HCT116 (cell line): ENCODE results near the gene TUBD1. TPM values are rescaled to one million over a fixed set of nuclear protein-coding genes. Genes with fewer than 3 reads are reported as not detected.
"Not testable (repeated sequence)": the region's sequence is repeated elsewhere in the genome, so short reads cannot be mapped to it uniquely, and the experiment has no call there.

Experiments
- ATAC-seq: fragments of 200-7000 bp; cut with Tn5 transposase; 2 replicates; pipeline ENCODE4 v1.9.1; 2020; ENCODE audit warnings: mild to moderate bottlenecking, moderate library complexity
- BruUV-seq: library from RNA; stranded (reverse); fragments of 400-500 nt; replicated peaks from 2 replicates; lab custom pipeline; 2021; lab: Mats Ljungman, UMichigan
- CTCF ChIA-PET: fragments of 300-600 bp; sonication (Branson Sonifier 250); formaldehyde crosslinking; loops from one replicate; lab custom pipeline; 2021; ENCODE audit warnings: antibody characterized with exemption; lab: Charles Lee
- POLR2A ChIA-PET: fragments of 300-600, 350-600 bp; sonication (Branson Sonifier 250); formaldehyde crosslinking; loops from one replicate; lab custom pipeline; 2021; ENCODE audit warnings: antibody characterized with exemption; lab: Charles Lee
- RAD21 ChIA-PET, 2 experiments: fragments of 300-600 bp; sonication (Branson Sonifier 250); formaldehyde crosslinking; loops; one replicate each; lab custom pipeline; 2023; ENCODE audit warnings: low total read pairs in 2 of 2; ENCODE audit not compliant: uncharacterized antibody in 2 of 2, unreplicated experiment in 2 of 2, low non-redundant PET in 1 of 2; lab: Charles Lee
- DNase-seq: peaks from one replicate; pipeline ENCODE4 v3.0.0-alpha.2; 2010; ENCODE audit warnings: low read depth, low spot score
- H2AFZ ChIP-seq: fragments of 200-600 bp; shearing (Covaris generic), sonication (generic); 2 replicates; pipeline ENCODE4 v1.6.1; 2017; ENCODE audit warnings: low read depth, mixed run types, mixed read lengths, antibody characterized with exemption, low read length; ENCODE audit not compliant: poor library complexity, severe bottlenecking
- H3K27ac ChIP-seq: 2 replicates; pipeline ENCODE4 v1.5.1; 2012; ENCODE audit warnings: low read depth, low read length
- H3K27me3 ChIP-seq: fragments of 200-600 bp; sonication (generic); 2 replicates; pipeline ENCODE4 v1.6.1; 2016; ENCODE audit warnings: mixed run types, low read length, mixed read lengths; ENCODE audit not compliant: insufficient read depth
- H3K36me3 ChIP-seq, 2 experiments: fragments of 200-500 bp in 1 of 2; fragments of 200-600 bp in 1 of 2; sonication (Bioruptor generic) in 1 of 2; sonication (generic) in 1 of 2; 2 replicates each; pipeline versions ENCODE4 v1.5.1 to v1.6.1; 2014 to 2016; ENCODE audit warnings: low read length in 2 of 2, inconsistent platforms in 1 of 2, mixed read lengths in 1 of 2, mixed run types in 1 of 2; ENCODE audit not compliant: insufficient read depth in 2 of 2, control insufficient read depth in 1 of 2
- H3K4me1 ChIP-seq, 2 experiments: fragments of 200-600 bp in 1 of 2; sonication (generic) in 1 of 2; 2 replicates each; pipeline versions ENCODE4 v1.5.1 to v1.6.1; 2012 to 2017; ENCODE audit warnings: low read length in 2 of 2, inconsistent platforms in 1 of 2, mild to moderate bottlenecking in 1 of 2, mixed read lengths in 1 of 2, mixed run types in 1 of 2, moderate library complexity in 1 of 2; ENCODE audit not compliant: insufficient read depth in 2 of 2, control insufficient read depth in 1 of 2
- H3K4me2 ChIP-seq: fragments of 200-600 bp; sonication (generic); 2 replicates; pipeline ENCODE4 v1.6.1; 2017; ENCODE audit warnings: mixed run types, low read length, mixed read lengths
- H3K4me3 ChIP-seq, 2 experiments: fragments of 200-600 bp in 1 of 2; sonication (generic) in 1 of 2; replicated peaks in 1 of 2; 2 replicates each; pipeline ENCODE4 v1.5.1; 2011 to 2016; ENCODE audit warnings: low read length in 2 of 2, control low read depth in 1 of 2, low read depth in 1 of 2, mild to moderate bottlenecking in 1 of 2, mixed read lengths in 1 of 2, mixed run types in 1 of 2
- H3K79me2 ChIP-seq: fragments of 200-600 bp; sonication (generic); 2 replicates; pipeline ENCODE4 v1.6.1; 2017; ENCODE audit warnings: mild to moderate bottlenecking, mixed run types, low read length, moderate library complexity, mixed read lengths; ENCODE audit not compliant: insufficient read depth
- H3K9ac ChIP-seq: fragments of 200-600 bp; sonication (generic); 2 replicates; pipeline ENCODE4 v1.6.1; 2016; ENCODE audit warnings: low read length, mixed read lengths
- H3K9me2 ChIP-seq: fragments of 200-600 bp; sonication (generic), shearing (Covaris generic); 2 replicates; pipeline ENCODE4 v1.6.1; 2017; ENCODE audit warnings: mixed run types, mild to moderate bottlenecking, moderate library complexity; ENCODE audit not compliant: insufficient read depth
- H3K9me3 ChIP-seq, 2 experiments: fragments of 200-500 bp in 1 of 2; fragments of 200-600 bp in 1 of 2; sonication (Bioruptor generic) in 1 of 2; sonication (generic) in 1 of 2; 2 replicates each; pipeline ENCODE4 v1.6.1; 2014 to 2017; ENCODE audit warnings: low read length in 2 of 2, mixed read lengths in 2 of 2, inconsistent platforms in 1 of 2, low read depth in 1 of 2, mild to moderate bottlenecking in 1 of 2, mixed run types in 1 of 2, moderate library complexity in 1 of 2; ENCODE audit not compliant: control insufficient read depth in 1 of 2, insufficient read depth in 1 of 2
- H4K20me1 ChIP-seq: fragments of 200-600 bp; sonication (generic), shearing (Covaris generic); 2 replicates; pipeline ENCODE4 v1.6.1; 2017; ENCODE audit warnings: mixed run types, mild to moderate bottlenecking, moderate library complexity; ENCODE audit not compliant: insufficient read depth
- CBX3 ChIP-seq: IDR thresholded peaks from 2 replicates; pipeline ENCODE4 v1.6.1; 2012; ENCODE audit warnings: low read depth
- CEBPB ChIP-seq: IDR thresholded peaks from 2 replicates; pipeline ENCODE4 v1.6.1; 2012; ENCODE audit warnings: low read depth
- EGR1 ChIP-seq: IDR thresholded peaks from 2 replicates; pipeline ENCODE4 v1.6.1; 2012; ENCODE audit warnings: low read depth
- FOSL1 ChIP-seq: IDR thresholded peaks from 2 replicates; pipeline ENCODE4 v1.6.1; 2012; ENCODE audit warnings: low read depth
- JUND ChIP-seq: IDR thresholded peaks from 2 replicates; pipeline ENCODE4 v1.6.1; 2012
- POLR2A ChIP-seq: IDR thresholded peaks from 2 replicates; pipeline ENCODE4 v1.7.0; 2011; ENCODE audit warnings: borderline replicate concordance; ENCODE audit not compliant: insufficient read depth, insufficient read length; ENCODE audit errors: extremely low read depth
- RAD21 ChIP-seq: IDR thresholded peaks from 2 replicates; pipeline ENCODE4 v1.6.1; 2012; ENCODE audit warnings: low read depth, mild to moderate bottlenecking
- TCF7L2 ChIP-seq: IDR thresholded peaks from 2 replicates; pipeline ENCODE4 v1.7.0; 2011; ENCODE audit warnings: borderline replicate concordance, inconsistent platforms; ENCODE audit not compliant: insufficient read depth, insufficient read length; ENCODE audit errors: extremely low read depth
- YY1 ChIP-seq: IDR thresholded peaks from 2 replicates; pipeline ENCODE4 v1.6.1; 2011; ENCODE audit warnings: low read length, low read depth, moderate library complexity, mild to moderate bottlenecking; ENCODE audit not compliant: insufficient replicate concordance; ENCODE audit errors: extremely low read depth
- intact Hi-C: fragments of 100-400 bp; cut with micrococcal nuclease; formaldehyde crosslinking; loops from 2 replicates; pipeline ENCODE4 v1.10.0; 2022
- total RNA-seq: library from RNA; stranded (reverse); gene quantifications from one replicate; pipeline ENCODE4 v1.2.1, GENCODE V29; 2021; ENCODE audit not compliant: unreplicated experiment
- TF ChIP-seq, protein P1 (sequence below): IDR thresholded peaks from 2 replicates; pipeline ENCODE4 v1.6.1; 2012; ENCODE audit warnings: low read depth
- TF ChIP-seq, protein P2 (sequence below): IDR thresholded peaks from 2 replicates; pipeline ENCODE4 v1.6.1; 2012
- TF ChIP-seq, protein P3 (sequence below), 3 experiments: fragments of 200-600 bp in 1 of 3; sonication (generic) in 1 of 3; IDR thresholded peaks in 2 of 3; conservative IDR thresholded peaks in 1 of 3; 2 replicates each; pipeline ENCODE4 v1.5.1; 2012 to 2017; ENCODE audit warnings: low read depth in 2 of 3, low read length in 2 of 3, antibody characterized with exemption in 1 of 3, borderline replicate concordance in 1 of 3, control low read depth in 1 of 3, mild to moderate bottlenecking in 1 of 3, mixed read lengths in 1 of 3, mixed run types in 1 of 3, moderate library complexity in 1 of 3; ENCODE audit not compliant: insufficient read depth in 1 of 3

Gene TUBD1
- total RNA-seq, 1 experiment from 2014 or later: 13.0 TPM

DNA sequence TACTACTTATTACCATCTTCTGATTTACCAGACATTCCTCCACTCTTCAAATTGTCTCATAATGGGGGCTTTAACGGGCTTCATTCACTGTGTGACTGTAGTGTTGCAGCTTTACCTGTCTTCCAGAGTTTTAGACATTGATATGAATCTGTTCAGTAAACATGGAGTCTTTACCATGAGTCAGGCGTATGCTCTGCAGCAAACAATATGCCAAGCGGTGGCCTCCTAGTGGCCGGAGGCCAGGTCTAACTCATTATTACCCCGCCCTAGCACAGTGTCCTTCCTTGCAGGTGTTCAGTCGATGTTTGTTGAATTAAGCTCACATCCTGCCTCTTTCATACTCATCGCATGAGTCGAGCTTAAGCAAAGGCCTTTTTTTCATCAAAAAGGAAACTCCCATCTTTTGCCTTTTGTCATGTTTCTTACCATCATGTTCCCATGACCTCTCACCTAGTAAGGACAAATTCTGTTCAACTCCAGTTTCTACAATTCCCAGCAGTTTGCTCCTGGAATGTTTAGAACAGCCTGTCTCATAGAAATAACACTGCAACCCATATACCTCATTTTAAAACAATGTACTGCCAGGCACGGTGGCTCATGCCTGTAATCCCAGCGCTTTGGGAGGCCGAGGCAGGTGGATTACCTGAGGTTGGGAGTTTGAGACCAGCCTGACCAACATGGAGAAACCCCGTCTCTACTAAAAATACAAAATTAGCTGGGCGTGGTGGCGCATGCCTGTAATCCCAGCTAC lies 39.4 kb downstream of the TUBD1 start:
- BruUV-seq: no TSS peak
- intact Hi-C loops: no loop called here
- Histone ChIP-seq H3K4me1 (peaks cover 57 to 84% of the 10 kb centered on the region in 2 experiments), H3K9ac (no peak overlapping the region), H3K4me2 (peak overlapping the region; percentile 31), H3K9me3 (no peaks in the 10 kb centered on the region), H3K27ac (peak overlapping the region; percentile 53), H4K20me1 (no peaks in the 10 kb centered on the region), H2AFZ (peak overlapping the region; percentile 9), H3K79me2 (no peaks in the 10 kb centered on the region), H3K9me2 (no peaks in the 10 kb centered on the region), H3K27me3 (no peaks in the 10 kb centered on the region), H3K4me3 (no peak overlapping the region), H3K36me3 (no peaks in the 10 kb centered on the region)
- no peak; the same call in 1 of the 2 replicates for TF ChIP-seq JUND
- peak; percentile 100 for TF ChIP-seq CBX3
- TF ChIP-seq, protein P1, sequence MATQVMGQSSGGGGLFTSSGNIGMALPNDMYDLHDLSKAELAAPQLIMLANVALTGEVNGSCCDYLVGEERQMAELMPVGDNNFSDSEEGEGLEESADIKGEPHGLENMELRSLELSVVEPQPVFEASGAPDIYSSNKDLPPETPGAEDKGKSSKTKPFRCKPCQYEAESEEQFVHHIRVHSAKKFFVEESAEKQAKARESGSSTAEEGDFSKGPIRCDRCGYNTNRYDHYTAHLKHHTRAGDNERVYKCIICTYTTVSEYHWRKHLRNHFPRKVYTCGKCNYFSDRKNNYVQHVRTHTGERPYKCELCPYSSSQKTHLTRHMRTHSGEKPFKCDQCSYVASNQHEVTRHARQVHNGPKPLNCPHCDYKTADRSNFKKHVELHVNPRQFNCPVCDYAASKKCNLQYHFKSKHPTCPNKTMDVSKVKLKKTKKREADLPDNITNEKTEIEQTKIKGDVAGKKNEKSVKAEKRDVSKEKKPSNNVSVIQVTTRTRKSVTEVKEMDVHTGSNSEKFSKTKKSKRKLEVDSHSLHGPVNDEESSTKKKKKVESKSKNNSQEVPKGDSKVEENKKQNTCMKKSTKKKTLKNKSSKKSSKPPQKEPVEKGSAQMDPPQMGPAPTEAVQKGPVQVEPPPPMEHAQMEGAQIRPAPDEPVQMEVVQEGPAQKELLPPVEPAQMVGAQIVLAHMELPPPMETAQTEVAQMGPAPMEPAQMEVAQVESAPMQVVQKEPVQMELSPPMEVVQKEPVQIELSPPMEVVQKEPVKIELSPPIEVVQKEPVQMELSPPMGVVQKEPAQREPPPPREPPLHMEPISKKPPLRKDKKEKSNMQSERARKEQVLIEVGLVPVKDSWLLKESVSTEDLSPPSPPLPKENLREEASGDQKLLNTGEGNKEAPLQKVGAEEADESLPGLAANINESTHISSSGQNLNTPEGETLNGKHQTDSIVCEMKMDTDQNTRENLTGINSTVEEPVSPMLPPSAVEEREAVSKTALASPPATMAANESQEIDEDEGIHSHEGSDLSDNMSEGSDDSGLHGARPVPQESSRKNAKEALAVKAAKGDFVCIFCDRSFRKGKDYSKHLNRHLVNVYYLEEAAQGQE: no peak
- no peak for TF ChIP-seq EGR1
- TF ChIP-seq FOSL1: peak; percentile 45
- TF ChIP-seq YY1: peak; percentile 80
- TF ChIP-seq RAD21: peak; percentile 49
- no peak for TF ChIP-seq TCF7L2
- TF ChIP-seq, protein P2, sequence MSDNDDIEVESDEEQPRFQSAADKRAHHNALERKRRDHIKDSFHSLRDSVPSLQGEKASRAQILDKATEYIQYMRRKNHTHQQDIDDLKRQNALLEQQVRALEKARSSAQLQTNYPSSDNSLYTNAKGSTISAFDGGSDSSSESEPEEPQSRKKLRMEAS: peak; percentile 76
- TF ChIP-seq, protein P3, sequence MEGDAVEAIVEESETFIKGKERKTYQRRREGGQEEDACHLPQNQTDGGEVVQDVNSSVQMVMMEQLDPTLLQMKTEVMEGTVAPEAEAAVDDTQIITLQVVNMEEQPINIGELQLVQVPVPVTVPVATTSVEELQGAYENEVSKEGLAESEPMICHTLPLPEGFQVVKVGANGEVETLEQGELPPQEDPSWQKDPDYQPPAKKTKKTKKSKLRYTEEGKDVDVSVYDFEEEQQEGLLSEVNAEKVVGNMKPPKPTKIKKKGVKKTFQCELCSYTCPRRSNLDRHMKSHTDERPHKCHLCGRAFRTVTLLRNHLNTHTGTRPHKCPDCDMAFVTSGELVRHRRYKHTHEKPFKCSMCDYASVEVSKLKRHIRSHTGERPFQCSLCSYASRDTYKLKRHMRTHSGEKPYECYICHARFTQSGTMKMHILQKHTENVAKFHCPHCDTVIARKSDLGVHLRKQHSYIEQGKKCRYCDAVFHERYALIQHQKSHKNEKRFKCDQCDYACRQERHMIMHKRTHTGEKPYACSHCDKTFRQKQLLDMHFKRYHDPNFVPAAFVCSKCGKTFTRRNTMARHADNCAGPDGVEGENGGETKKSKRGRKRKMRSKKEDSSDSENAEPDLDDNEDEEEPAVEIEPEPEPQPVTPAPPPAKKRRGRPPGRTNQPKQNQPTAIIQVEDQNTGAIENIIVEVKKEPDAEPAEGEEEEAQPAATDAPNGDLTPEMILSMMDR (IDR thresholded peaks at IDR 0.05 in 2 of 3, conservative IDR thresholded peaks at IDR 0.05 in 1 of 3; ENCODE audit: borderline replicate concordance in 1 of 3, insufficient read depth in 1 of 3, low read depth in 2 of 3, low read length in 2 of 3): peak; percentile 34 to 90 (median 82); a peak in 5 of 6 replicates
- no peak for TF ChIP-seq POLR2A
- TF ChIP-seq CEBPB: no peak
- POLR2A ChIA-PET: interaction anchor here (0.7 to 1.6 kb wide), 7 partner anchors 12 to 146 kb away, joined by 3 to 8 read pairs (median 5); partner anchors contain the start of genes PTRH2 and VMP1
- RAD21 ChIA-PET: interaction anchor here in 1 of 2 experiments (0.6 kb wide), 1 partner anchor 106 kb away, joined by 4 read pairs; no protein-coding TSS in a partner anchor
- ATAC-seq (peak; percentile 91), DNase-seq (no peak)
- CTCF ChIA-PET: interaction anchor here (0.9 to 1.7 kb wide), 4 partner anchors 16 to 105 kb away, joined by 3 to 4 read pairs (median 4); no protein-coding TSS in a partner anchor

DNA sequence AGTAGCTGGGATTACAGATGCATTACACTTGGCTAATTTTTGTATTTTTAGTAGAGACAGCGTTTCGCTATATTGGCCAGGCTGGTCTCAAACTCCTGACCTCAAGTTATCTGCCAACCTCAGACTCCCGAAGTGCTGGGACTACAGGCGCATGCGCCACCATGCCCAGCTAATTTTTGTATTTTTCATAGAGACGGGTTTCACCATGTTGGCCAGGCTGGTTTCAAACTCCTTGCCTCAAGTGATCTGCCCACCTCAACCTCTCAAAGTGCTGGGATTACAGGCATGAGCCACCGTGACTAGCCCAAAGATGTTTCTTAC lies 39.9 kb downstream of the TUBD1 start:
- not testable (repeated sequence) for H3K9ac ChIP-seq

More for the DNA sequence above, 39.9 kb downstream of the TUBD1 start:
- BruUV-seq: TSS peak; percentile 46
- H3K4me3 ChIP-seq, H3K27me3 ChIP-seq, H3K79me2 ChIP-seq, H3K9me3 ChIP-seq, RAD21 ChIA-PET, DNase-seq, H3K9me2 ChIP-seq, H4K20me1 ChIP-seq, intact Hi-C loops, H3K36me3 ChIP-seq: not testable (repeated sequence)
- peak overlapping the region; percentile 53 for H3K27ac ChIP-seq
- ChIA-PET CTCF (interaction anchor here (0.9 to 1.7 kb wide), 3 partner anchors 98 to 105 kb away, joined by 3 to 4 read pairs (median 4); no protein-coding TSS in a partner anchor), POLR2A (interaction anchor here (0.8 to 1.6 kb wide), 6 partner anchors 11 to 145 kb away, joined by 3 to 8 read pairs (median 6); partner anchors contain the start of genes PTRH2 and VMP1)
- H3K4me2 ChIP-seq: peak overlapping the region; percentile 31
- peaks cover 61 to 87% of the 10 kb centered on the region in 2 experiments for H3K4me1 ChIP-seq
- peak overlapping the region; percentile 9 for H2AFZ ChIP-seq
- ATAC-seq: peak; percentile 15
